ENCODE measurements around the gene LMF1.

DNA sequence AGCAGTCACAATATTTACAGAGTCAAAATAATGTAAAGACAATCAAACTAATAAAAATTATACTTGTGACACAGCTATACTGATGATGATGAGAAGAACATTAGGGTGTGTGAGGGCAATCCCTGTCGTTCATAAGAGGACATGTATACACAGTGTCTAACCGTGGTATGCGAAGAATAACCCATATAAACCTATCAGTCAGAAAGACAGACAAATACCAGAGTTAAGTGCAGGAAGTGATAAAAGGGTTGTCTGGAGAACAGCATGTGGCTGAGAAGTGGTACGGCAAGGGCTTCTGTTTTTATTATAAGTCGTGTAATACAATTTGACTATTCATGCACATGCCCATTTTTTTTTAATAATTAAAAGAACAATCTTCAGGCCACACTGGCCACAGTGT lies 46.7 kb downstream of the LMF1 start:
- TF ChIP-seq POLR2A (IDR thresholded peaks at IDR 0.05; ENCODE audit: control extremely low read depth in 1 of 2, low read depth in 2 of 2, low read length in 2 of 2) (no peak), CTCF (IDR thresholded peaks at IDR 0.05; ENCODE audit: control extremely low read depth in 1 of 3, insufficient read depth in 1 of 3, low read depth in 1 of 3, low read length in 3 of 3) (no peak), RAD21 (IDR thresholded peaks at IDR 0.05 in 1 of 2, conservative IDR thresholded peaks at IDR 0.05 in 1 of 2; ENCODE audit: low read depth in 2 of 2, low read length in 2 of 2) (no peak), POLR2AphosphoS5 (IDR thresholded peaks at IDR 0.05; ENCODE audit: low read depth, low read length) (no peak)

All from H1 (cell line).